BJ (cell line): ENCODE results near the gene GPR87. TPM values are rescaled to one million over a fixed set of nuclear protein-coding genes. Genes with fewer than 3 reads are reported as not detected.

Experiments used
- CTCF ChIA-PET: fragments of 350-600 bp; formaldehyde crosslinking; extraction: SDS; loops from one replicate; lab custom pipeline; 2021; ENCODE audit warnings: antibody characterized with exemption, inconsistent platforms; lab: Yijun Ruan, JAX
- POLR2A ChIA-PET: fragments of 300-600 bp; sonication (Branson Sonifier 250); formaldehyde crosslinking; extraction: SDS; loops from one replicate; lab custom pipeline; 2021; ENCODE audit warnings: antibody characterized with exemption; lab: Charles Lee
- DNase-seq: peaks from one replicate; pipeline ENCODE4 v3.0.0-alpha.2; 2011; ENCODE audit warnings: low read depth
- H3K27me3 ChIP-seq: 2 replicates; pipeline ENCODE4 v1.6.0; 2011; ENCODE audit warnings: low read length; ENCODE audit not compliant: control insufficient read depth, insufficient read depth
- H3K36me3 ChIP-seq: 2 replicates; pipeline ENCODE4 v1.5.1; 2011; ENCODE audit warnings: low read length; ENCODE audit not compliant: control insufficient read depth, insufficient read depth
- H3K4me3 ChIP-seq: 2 replicates; pipeline ENCODE4 v1.5.1; 2011; ENCODE audit warnings: low read depth, mild to moderate bottlenecking, control low read depth, low read length
- polyA plus RNA-seq: library from polyadenylated mRNA; depleted of rRNA; stranded (reverse); fragments of >200 nt; gene quantifications from 2 replicates; pipeline ENCODE4 v1.2.3, GENCODE V29; 2011
- TF ChIP-seq, protein P1 (sequence below): IDR thresholded peaks from 2 replicates; pipeline ENCODE4 v1.5.1; 2011; ENCODE audit warnings: low read depth, mild to moderate bottlenecking, control low read depth, inconsistent platforms, low read length, moderate library complexity; ENCODE audit not compliant: insufficient read depth

The GPR87 gene
- polyA plus RNA-seq, 1 experiment, result not detected

- ChIA-PET CTCF (interaction anchor here (1.7 kb wide), 3 partner anchors 10 to 119 kb away, joined by 4 to 11 read pairs (median 4); no protein-coding TSS in a partner anchor), POLR2A (no interaction called here)
- Histone ChIP-seq H3K27me3 (no peaks in the 10 kb centered on the region), H3K4me3 (no peak overlapping the region), H3K36me3 (no peaks in the 10 kb centered on the region)
- TF ChIP-seq, protein P1, sequence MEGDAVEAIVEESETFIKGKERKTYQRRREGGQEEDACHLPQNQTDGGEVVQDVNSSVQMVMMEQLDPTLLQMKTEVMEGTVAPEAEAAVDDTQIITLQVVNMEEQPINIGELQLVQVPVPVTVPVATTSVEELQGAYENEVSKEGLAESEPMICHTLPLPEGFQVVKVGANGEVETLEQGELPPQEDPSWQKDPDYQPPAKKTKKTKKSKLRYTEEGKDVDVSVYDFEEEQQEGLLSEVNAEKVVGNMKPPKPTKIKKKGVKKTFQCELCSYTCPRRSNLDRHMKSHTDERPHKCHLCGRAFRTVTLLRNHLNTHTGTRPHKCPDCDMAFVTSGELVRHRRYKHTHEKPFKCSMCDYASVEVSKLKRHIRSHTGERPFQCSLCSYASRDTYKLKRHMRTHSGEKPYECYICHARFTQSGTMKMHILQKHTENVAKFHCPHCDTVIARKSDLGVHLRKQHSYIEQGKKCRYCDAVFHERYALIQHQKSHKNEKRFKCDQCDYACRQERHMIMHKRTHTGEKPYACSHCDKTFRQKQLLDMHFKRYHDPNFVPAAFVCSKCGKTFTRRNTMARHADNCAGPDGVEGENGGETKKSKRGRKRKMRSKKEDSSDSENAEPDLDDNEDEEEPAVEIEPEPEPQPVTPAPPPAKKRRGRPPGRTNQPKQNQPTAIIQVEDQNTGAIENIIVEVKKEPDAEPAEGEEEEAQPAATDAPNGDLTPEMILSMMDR, result no peak
- DNase-seq, result no peak
These were observed 41.5 kb downstream of the GPR87 start for GRCh38 chr3:151275091-151275490.

GRCh38 chr3:151269631-151270030 lies 47.0 kb downstream of the GPR87 start:
- POLR2A ChIA-PET, result no interaction called here
- CTCF ChIA-PET, result no interaction called here
- TF ChIP-seq, protein P1, result no peak
- DNase-seq, result no peak
- no peak overlapping the region for H3K4me3 ChIP-seq
- H3K27me3 ChIP-seq, result no peaks in the 10 kb centered on the region
- H3K36me3 ChIP-seq, result no peaks in the 10 kb centered on the region

GRCh38 chr3:151268267-151269235 lies 48.1 kb downstream of the GPR87 start:
- CTCF ChIA-PET, result interaction anchor here (0.8 to 2.2 kb wide), 5 partner anchors 12 to 42 kb away, joined by 3 to 7 read pairs (median 5); no protein-coding TSS in a partner anchor
- POLR2A ChIA-PET, result no interaction called here
- H3K4me3 ChIP-seq, result no peak overlapping the region
- DNase-seq, result no peak
- TF ChIP-seq, protein P1, result no peak
- H3K36me3 ChIP-seq, result no peaks in the 10 kb centered on the region
- H3K27me3 ChIP-seq, result no peaks in the 10 kb centered on the region

DNA sequence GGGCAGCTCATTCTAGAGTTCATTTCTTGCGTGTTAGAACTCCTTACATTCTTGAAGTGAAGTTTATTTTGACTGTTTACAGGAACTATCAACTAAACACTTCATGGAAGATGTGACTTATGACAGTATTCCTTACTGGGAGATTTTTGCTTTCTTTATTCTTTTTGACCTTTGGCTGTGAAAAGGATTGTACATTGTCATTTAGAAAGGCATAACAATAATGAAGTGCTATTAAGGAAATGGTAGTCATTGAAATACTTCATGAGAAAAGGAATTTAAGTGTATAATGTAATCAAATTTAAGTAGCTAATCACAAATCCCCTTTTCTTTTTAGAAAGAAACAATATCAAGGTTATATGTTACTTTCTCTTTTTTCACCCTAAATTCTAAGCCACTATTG lies 49.6 kb downstream of the GPR87 start:
- Histone ChIP-seq H3K4me3 (no peak overlapping the region), H3K36me3 (no peaks in the 10 kb centered on the region), H3K27me3 (no peaks in the 10 kb centered on the region)
- POLR2A ChIA-PET, result no interaction called here
- no peak for DNase-seq
- CTCF ChIA-PET, result interaction anchor here (0.6 to 2.2 kb wide), 3 partner anchors 11 to 1621 kb away, joined by 3 to 6 read pairs (median 5); no protein-coding TSS in a partner anchor
- TF ChIP-seq, protein P1, result no peak

- TF ChIP-seq, protein P1, result no peak
- ChIA-PET CTCF (no interaction called here), POLR2A (no interaction called here)
- no peaks in the 10 kb centered on the region for H3K27me3 ChIP-seq
- H3K4me3 ChIP-seq, result no peak overlapping the region
- no peaks in the 10 kb centered on the region for H3K36me3 ChIP-seq
- DNase-seq, result no peak
These were observed 50.8 kb downstream of the GPR87 start for GRCh38 chr3:151265866-151266265.
